ENCODE measurements around the gene PKNOX2.

Gene PKNOX2

GRCh38 chr11:125426818-125427528, 262.4 kb downstream of the PKNOX2 start:
- no peak for DNase-seq

GRCh38 chr11:125428486-125429173, 264.1 kb downstream of the PKNOX2 start:
- no peak for DNase-seq

- DNase-seq = peak; percentile 73
Observed at GRCh38 chr11:125429174-125429707, 264.7 kb downstream of the PKNOX2 start.

DNA sequence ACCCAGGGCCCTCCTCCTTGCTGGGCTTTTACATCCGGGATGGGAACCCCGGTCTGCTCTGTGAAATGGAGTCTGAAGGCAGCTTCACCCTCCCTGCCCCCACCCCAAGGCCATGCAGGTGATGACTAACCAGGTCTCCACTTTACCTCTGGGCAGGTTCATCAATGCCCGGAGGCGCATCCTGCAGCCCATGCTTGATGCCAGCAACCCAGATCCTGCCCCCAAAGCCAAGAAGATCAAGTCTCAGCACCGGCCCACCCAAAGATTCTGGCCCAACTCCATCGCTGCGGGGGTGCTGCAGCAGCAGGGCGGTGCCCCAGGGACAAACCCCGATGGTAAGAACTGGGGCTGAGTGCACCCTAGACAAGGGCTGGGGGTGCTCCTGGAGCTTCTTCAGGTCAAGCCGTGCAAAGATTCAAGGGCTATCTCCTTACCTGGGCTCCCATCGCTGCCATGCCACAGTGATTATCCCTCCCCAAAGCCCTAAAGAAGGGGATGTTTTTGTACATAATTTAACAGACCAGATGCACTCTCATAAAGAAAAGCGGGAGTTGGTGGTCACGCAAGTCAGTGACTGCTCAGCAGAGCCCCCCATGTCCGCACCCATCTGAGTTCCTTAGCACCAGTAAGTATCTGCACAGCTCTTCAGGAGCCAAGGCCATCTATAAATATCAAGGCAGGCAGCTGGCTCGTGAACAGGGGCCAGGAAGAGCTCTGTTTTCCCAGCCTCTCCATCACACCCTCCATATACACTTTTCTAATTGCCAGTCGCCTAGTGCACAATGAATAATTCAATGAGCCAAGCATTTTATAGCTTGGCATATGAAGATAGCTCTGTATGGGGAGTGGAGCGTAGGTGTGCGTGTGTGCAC, 265.5 kb downstream of the PKNOX2 start:
- no peak for DNase-seq

GRCh38 chr11:125431009-125431408, 266.5 kb downstream of the PKNOX2 start:
- no peak for DNase-seq

DNA sequence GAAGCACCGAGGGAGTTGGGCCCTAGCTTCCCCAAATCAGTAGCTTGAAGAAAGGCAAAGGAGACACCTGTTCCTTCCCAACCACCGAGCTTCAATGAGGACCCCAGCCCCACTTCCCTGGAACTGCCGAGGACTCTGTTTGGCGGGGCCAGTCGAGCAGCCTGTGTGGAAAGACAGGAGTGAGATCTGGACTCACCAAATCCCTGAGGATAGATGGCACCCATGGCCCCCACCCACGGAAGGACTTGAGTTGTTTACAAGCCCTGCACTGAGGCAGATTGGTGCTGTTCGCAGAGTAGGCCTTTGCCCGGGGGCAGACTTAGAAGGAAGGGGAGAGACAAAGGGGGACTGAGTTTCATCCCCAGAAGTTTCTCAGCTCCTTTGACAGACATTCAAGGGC, 266.9 kb downstream of the PKNOX2 start:
- DNase-seq = no peak

GRCh38 chr11:125433454-125434121, 269.0 kb downstream of the PKNOX2 start:
- no peak for DNase-seq

GRCh38 chr11:125435461-125436238, 271.1 kb downstream of the PKNOX2 start:
- DNase-seq = no peak

DNA sequence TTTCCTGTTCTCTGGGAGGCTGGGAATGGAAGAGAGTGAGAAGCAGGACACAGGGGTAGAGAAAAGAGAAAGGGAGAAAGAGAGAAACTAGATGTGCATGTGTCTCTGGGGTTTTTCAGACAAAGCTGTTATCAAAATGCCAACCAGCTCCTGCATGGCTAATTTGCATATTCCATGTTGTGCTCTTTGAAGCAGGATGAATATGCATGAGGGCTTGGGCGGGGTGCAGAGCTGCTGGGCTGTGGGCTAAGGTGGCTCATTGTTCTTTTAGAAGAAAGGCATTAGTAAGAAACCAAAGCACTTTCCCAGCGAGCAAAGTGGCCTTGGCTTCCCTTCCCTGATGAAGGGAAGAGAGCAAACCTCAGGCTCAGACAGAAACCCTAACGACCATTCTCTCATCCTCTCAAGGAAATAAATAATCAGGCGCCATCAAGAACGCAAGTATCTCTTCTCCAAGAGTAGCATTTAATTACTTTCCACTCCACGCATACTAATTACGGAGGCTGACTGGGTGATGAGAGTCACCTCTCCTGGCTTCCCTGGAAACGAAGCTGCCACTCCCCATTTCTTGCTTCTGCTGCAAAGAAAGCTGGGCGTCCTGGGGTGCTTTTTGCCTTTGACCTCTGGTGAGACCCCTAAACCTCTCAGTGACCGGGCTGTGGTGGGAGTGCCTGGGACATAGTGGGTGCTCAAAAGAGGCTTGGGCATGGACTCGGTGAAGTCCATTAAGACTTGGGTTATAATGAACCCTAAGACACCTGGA, 277.3 kb downstream of the PKNOX2 start:
- DNase-seq = no peak

GRCh38 chr11:125442946-125443345, 278.4 kb downstream of the PKNOX2 start:
- DNase-seq = no peak

- no peak for DNase-seq
Observed at GRCh38 chr11:125443767-125444311, 279.3 kb downstream of the PKNOX2 start.

DNA sequence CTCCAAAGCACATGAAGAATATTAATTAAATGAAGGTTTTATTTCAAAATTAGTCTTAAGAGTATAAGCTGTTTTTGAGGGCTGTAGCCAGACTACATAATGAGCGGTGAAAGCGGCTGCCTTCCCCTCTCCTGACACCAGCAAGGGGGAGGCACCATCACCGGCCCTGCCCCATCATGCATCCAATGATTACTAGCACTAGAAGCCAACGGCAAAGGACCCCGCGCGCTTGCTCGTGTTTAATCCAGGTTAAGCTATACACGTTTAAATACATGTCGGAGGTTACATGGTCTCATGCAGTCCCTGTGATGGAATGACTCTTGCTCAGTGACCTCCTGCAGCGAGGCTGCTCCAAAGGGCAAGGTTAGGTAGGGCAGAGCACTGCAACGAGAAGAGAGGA, 281.2 kb downstream of the PKNOX2 start:
- no peak for DNase-seq

GRCh38 chr11:125446279-125446678, 281.7 kb downstream of the PKNOX2 start:
- DNase-seq = no peak

- no peak for DNase-seq
Observed at GRCh38 chr11:125447721-125448120, 283.2 kb downstream of the PKNOX2 start.

GRCh38 chr11:125448136-125448535, 283.6 kb downstream of the PKNOX2 start:
- peak; percentile 35 for DNase-seq

GRCh38 chr11:125449565-125449964, 285.0 kb downstream of the PKNOX2 start:
- no peak for DNase-seq

- peak; percentile 55 for DNase-seq
Observed at GRCh38 chr11:125451400-125452124, 287.0 kb downstream of the PKNOX2 start.

DNA sequence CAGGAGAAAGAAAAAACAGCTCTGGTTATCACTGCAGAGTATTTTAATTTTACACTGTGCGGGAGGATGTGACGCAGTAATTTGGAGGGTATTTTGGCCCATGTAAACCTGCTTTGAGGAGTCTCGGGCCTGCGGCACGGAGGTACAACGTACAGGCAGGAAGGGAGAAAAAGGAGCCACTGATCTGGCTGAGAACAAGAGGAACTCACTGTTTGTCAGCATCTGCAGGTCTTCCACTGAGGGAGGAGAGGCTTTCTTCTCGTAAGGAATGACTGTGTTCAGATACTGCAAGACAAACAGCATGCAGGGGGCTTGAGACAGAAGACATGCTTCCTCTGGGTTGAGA, 287.5 kb downstream of the PKNOX2 start:
- peak; percentile 37 for DNase-seq

DNA sequence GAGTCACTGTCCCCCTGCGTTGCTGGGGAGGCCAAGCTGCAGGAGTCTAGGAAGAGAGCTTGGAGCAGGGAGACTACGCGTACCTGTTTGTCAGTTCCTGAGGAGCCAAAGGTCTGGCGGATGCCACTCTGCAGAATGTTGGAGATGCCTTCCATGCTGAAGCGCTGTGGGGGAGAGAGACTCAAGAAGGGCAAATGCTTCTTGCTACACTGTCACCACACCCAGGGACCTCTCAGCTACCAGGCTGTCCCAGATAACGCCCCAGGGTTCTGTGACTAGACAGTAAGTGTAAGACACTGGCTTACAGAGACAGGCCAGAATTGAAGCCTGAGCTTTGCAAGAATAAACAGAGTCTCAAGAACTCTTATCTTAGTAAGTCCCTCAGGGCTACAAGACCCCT, 289.5 kb downstream of the PKNOX2 start:
- peak; percentile 47 for DNase-seq

GRCh38 chr11:125455851-125456250, 291.3 kb downstream of the PKNOX2 start:
- DNase-seq = peak; percentile 35
